A549 (cell line): ENCODE measurements around the gene ZNF564. TPM values are rescaled to one million over a fixed set of nuclear protein-coding genes. Genes with fewer than 3 reads are reported as not detected.

Experiments
- ATAC-seq, 2 experiments: fragments of 200-7000 bp in 1 of 2; fragments of >200 bp in 1 of 2; cut with Nextera tagmentation in 1 of 2; cut with Tn5 transposase in 1 of 2; 3 replicates each; pipeline versions ENCODE4 v1.8.0 to v1.9.1; 2018 to 2020; ENCODE audit warnings: mild to moderate bottlenecking in 1 of 2, moderate library complexity in 1 of 2
- CTCF ChIA-PET: fragments of 300-600 bp; sonication (Branson Sonifier 250); formaldehyde crosslinking; extraction: SDS; loops from one replicate; lab custom pipeline; 2021; ENCODE audit warnings: antibody characterized with exemption, inconsistent platforms; lab: Yijun Ruan, JAX
- POLR2A ChIA-PET: fragments of 350-600 bp; formaldehyde crosslinking; extraction: SDS; loops from one replicate; lab custom pipeline; 2021; ENCODE audit warnings: antibody characterized with exemption, inconsistent platforms; lab: Yijun Ruan, JAX
- DNase-seq, 2 experiments: peaks; one replicate each; pipeline versions ENCODE4 v3.0.0 to v3.0.0-alpha.2; 2011 to 2016; ENCODE audit warnings: low read depth in 1 of 2, low spot score in 1 of 2
- FAIRE-seq: peaks from 2 replicates; lab custom pipeline; 2011; peaks lifted over from hg19 to GRCh38; lab: Jason Lieb, UNC
- H3K27ac ChIP-seq, 2 experiments: fragments of >200 bp; sonication (Bioruptor Twin); formaldehyde crosslinking; 3 replicates each; pipeline ENCODE4 v1.5.1; 2016 to 2017
- H3K4me1 ChIP-seq: fragments of >200 bp; sonication (Bioruptor Twin); formaldehyde crosslinking; 3 replicates; pipeline ENCODE4 v1.6.1; 2016
- H3K4me2 ChIP-seq: fragments of >200 bp; sonication (Bioruptor Twin); formaldehyde crosslinking; 3 replicates; pipeline ENCODE4 v1.6.1; 2016
- H3K4me3 ChIP-seq: fragments of >200 bp; sonication (Bioruptor Twin); formaldehyde crosslinking; 3 replicates; pipeline ENCODE4 v1.5.1; 2016
- H3K9me3 ChIP-seq: fragments of >200 bp; sonication (Bioruptor Twin); formaldehyde crosslinking; 3 replicates; pipeline ENCODE4 v1.6.1; 2016
- CBX2 ChIP-seq: fragments of 200-600 bp; sonication (generic); IDR thresholded peaks from 2 replicates; pipeline ENCODE4 v1.6.1; 2016; ENCODE audit warnings: low read depth, mild to moderate bottlenecking, borderline replicate concordance
- CEBPB ChIP-seq, 2 experiments: fragments of >200 bp in 1 of 2; sonication (Bioruptor Twin) in 1 of 2; formaldehyde crosslinking in 1 of 2; IDR thresholded peaks; 2 replicates each; pipeline ENCODE4 v1.6.1; 2012 to 2016
- CHD4 ChIP-seq: fragments of 200-600 bp; sonication (generic); IDR thresholded peaks from 2 replicates; pipeline ENCODE4 v1.6.1; 2016; ENCODE audit warnings: antibody characterized with exemption, mild to moderate bottlenecking, borderline replicate concordance
- CTCF ChIP-seq: fragments of >200 bp; sonication (Bioruptor Twin); formaldehyde crosslinking; IDR thresholded peaks from 3 replicates; pipeline ENCODE4 v1.5.1; 2016
- E2F6 ChIP-seq: IDR thresholded peaks from 2 replicates; pipeline ENCODE4 v1.6.1; 2012; ENCODE audit warnings: low read depth, borderline replicate concordance
- EHMT2 ChIP-seq: fragments of 200-600 bp; sonication (generic); IDR thresholded peaks from 2 replicates; pipeline ENCODE4 v1.6.1; 2016; ENCODE audit warnings: antibody characterized with exemption, low read depth, mild to moderate bottlenecking, moderate library complexity
- ELK1 ChIP-seq: fragments of 150-350 bp; IDR thresholded peaks from 2 replicates; pipeline ENCODE4 v1.6.1; 2014; ENCODE audit warnings: low read depth, mild to moderate bottlenecking, low read length
- ESRRA ChIP-seq: fragments of 150-350 bp; IDR thresholded peaks from 2 replicates; pipeline ENCODE4 v1.6.1; 2014; ENCODE audit warnings: mild to moderate bottlenecking, low read length, borderline replicate concordance
- FOSB ChIP-seq: fragments of 250-450 bp; sonication (Bioruptor Pico); IDR thresholded peaks from 2 replicates; pipeline ENCODE4 v1.5.0; 2020; ENCODE audit warnings: mild to moderate bottlenecking, moderate library complexity
- HDAC2 ChIP-seq: fragments of 200-600 bp; sonication (generic); IDR thresholded peaks from 2 replicates; pipeline ENCODE4 v1.6.1; 2016
- HES2 ChIP-seq: fragments of >200 bp; sonication (Bioruptor Twin); formaldehyde crosslinking; IDR thresholded peaks from 2 replicates; pipeline ENCODE4 v1.6.1; 2016
- HEYL ChIP-seq: fragments of 250-450 bp; sonication (Bioruptor Pico); IDR thresholded peaks from 2 replicates; pipeline ENCODE4 v1.8.0; 2021; ENCODE audit warnings: mild to moderate bottlenecking, moderate library complexity
- HOXA7 ChIP-seq: fragments of 250-450 bp; sonication (Bioruptor Pico); IDR thresholded peaks from 2 replicates; pipeline ENCODE4 v1.5.0; 2020; ENCODE audit warnings: mild to moderate bottlenecking, moderate library complexity
- HOXB13 ChIP-seq: fragments of 250-450 bp; sonication (Bioruptor Pico); IDR thresholded peaks from 2 replicates; pipeline ENCODE4 v1.5.0; 2020; ENCODE audit warnings: low read depth, mild to moderate bottlenecking, moderate library complexity
- JUN ChIP-seq, 2 experiments: fragments of >200 bp; sonication (Bioruptor Twin); formaldehyde crosslinking; IDR thresholded peaks; 2 replicates in 1 of 2; 3 replicates in 1 of 2; pipeline ENCODE4 v1.6.1; 2016 to 2017
- KDM1A ChIP-seq: fragments of 200-600 bp; sonication (generic); IDR thresholded peaks from 2 replicates; pipeline ENCODE4 v1.6.1; 2016; ENCODE audit warnings: low read depth, mild to moderate bottlenecking
- MAFK ChIP-seq: fragments of 450-650 bp; IDR thresholded peaks from 2 replicates; pipeline ENCODE4 v1.6.1; 2014; ENCODE audit not compliant: partially characterized antibody
- MYC ChIP-seq: IDR thresholded peaks from 2 replicates; pipeline ENCODE4 v1.6.1; 2012; ENCODE audit warnings: mild to moderate bottlenecking, inconsistent platforms, low read length, improper control_type of control experiment, borderline replicate concordance
- NFE2L2 ChIP-seq: fragments of 150-350 bp; conservative IDR thresholded peaks from 2 replicates; pipeline ENCODE4 v1.6.1; 2014; ENCODE audit warnings: low read length
- NPAS2 ChIP-seq: fragments of 250-450 bp; sonication (Bioruptor Pico); IDR thresholded peaks from 2 replicates; pipeline ENCODE4 v1.8.0; 2022; ENCODE audit warnings: mild to moderate bottlenecking, moderate library complexity, borderline replicate concordance
- NR3C1 ChIP-seq: fragments of >200 bp; sonication (Bioruptor Twin); formaldehyde crosslinking; IDR thresholded peaks from 3 replicates; pipeline ENCODE4 v1.6.1; 2017
- RARB ChIP-seq: fragments of 250-450 bp; sonication (Bioruptor Pico); IDR thresholded peaks from 2 replicates; pipeline ENCODE4 v1.8.0; 2021; ENCODE audit warnings: mild to moderate bottlenecking, moderate library complexity
- RCOR1 ChIP-seq: fragments of 150-350 bp; IDR thresholded peaks from 2 replicates; pipeline ENCODE4 v1.6.1; 2014; ENCODE audit warnings: antibody characterized with exemption, low read length, low read depth
- RNF2 ChIP-seq: fragments of 200-600 bp; sonication (generic); IDR thresholded peaks from 2 replicates; pipeline ENCODE4 v1.6.1; 2016; ENCODE audit warnings: low read depth, mild to moderate bottlenecking, antibody characterized with exemption, moderate library complexity, borderline replicate concordance
- SMC3 ChIP-seq: fragments of >200 bp; sonication (Bioruptor Twin); formaldehyde crosslinking; IDR thresholded peaks from 3 replicates; pipeline ENCODE4 v1.6.1; 2018; ENCODE audit warnings: inconsistent platforms
- SREBF2 ChIP-seq: fragments of 450-650 bp; IDR thresholded peaks from 2 replicates; pipeline ENCODE4 v1.6.1; 2014; ENCODE audit warnings: mild to moderate bottlenecking, moderate library complexity
- TFCP2L1 ChIP-seq: fragments of 250-450 bp; sonication (Bioruptor Pico); IDR thresholded peaks from 2 replicates; pipeline ENCODE4 v1.5.0; 2021; ENCODE audit warnings: mild to moderate bottlenecking
- ZFP36 ChIP-seq: fragments of 450-650 bp; IDR thresholded peaks from 2 replicates; pipeline ENCODE4 v1.6.1; 2014; ENCODE audit warnings: borderline replicate concordance; ENCODE audit not compliant: partially characterized antibody
- ZNF302 ChIP-seq: fragments of 250-450 bp; sonication (Bioruptor Pico); IDR thresholded peaks from 2 replicates; pipeline ENCODE4 v1.9.0; 2021; ENCODE audit warnings: inconsistent platforms, mild to moderate bottlenecking, moderate library complexity
- ZSCAN20 ChIP-seq: fragments of 250-450 bp; sonication (Bioruptor Pico); IDR thresholded peaks from 2 replicates; pipeline ENCODE4 v1.8.0; 2022; ENCODE audit warnings: mild to moderate bottlenecking, moderate library complexity
- WGBS: methylation state at CpG from one replicate; pipeline ENCODE4 v1.1.6; 2017; ENCODE audit errors: missing lambda C conversion rate; 5-methylcytosine and 5-hydroxymethylcytosine counted together
- polyA minus RNA-seq: library from RNA; depleted of rRNA, polyadenylated mRNA; stranded (reverse); fragments of >200 nt; gene quantifications from 2 replicates; pipeline ENCODE4 v1.2.3, GENCODE V29; 2011; rRNA and poly(A)+ RNA removed
- polyA plus RNA-seq, 4 experiments: library from polyadenylated mRNA; depleted of rRNA in 3 of 4; stranded (reverse); fragments of >200 nt; fragmentation: RNase III in 1 of 4; extraction: RNeasy Plus Mini Kit Qiagen cat#74134 plus additional on column Dnase treatment in 1 of 4; gene quantifications; 2 replicates in 3 of 4; 3 replicates in 1 of 4; pipeline ENCODE4 v1.2.3, GENCODE V29; 2011 to 2017
- TF ChIP-seq, protein P1 (sequence below): IDR thresholded peaks from 2 replicates; pipeline ENCODE4 v1.6.1; 2012
- TF ChIP-seq, protein P2 (sequence below): fragments of 450-650 bp; IDR thresholded peaks from 2 replicates; pipeline ENCODE4 v1.6.1; 2014; ENCODE audit warnings: antibody characterized with exemption
- TF ChIP-seq, protein P3 (sequence below): fragments of 250-450 bp; sonication (Bioruptor Pico); IDR thresholded peaks from 2 replicates; pipeline ENCODE4 v1.5.0; 2020; ENCODE audit warnings: low read depth, mild to moderate bottlenecking, moderate library complexity
- TF ChIP-seq, protein P4 (sequence below): IDR thresholded peaks from 2 replicates; pipeline ENCODE4 v1.6.1; 2012

The ZNF564 gene
- polyA plus RNA-seq (2011; rRNA removed) (2.5 and 3.0 TPM in 2 replicates), polyA plus RNA-seq (2017; fragmentation: RNase III; extraction: RNeasy Plus Mini Kit Qiagen cat#74134 plus additional on column Dnase treatment) (1.6 to 1.9 TPM (median 1.8 TPM) in 3 replicates), polyA minus RNA-seq (3.1 and 3.5 TPM in 2 replicates)
- 0.36 and 0.56 TPM in 2 replicates for polyA plus RNA-seq (2012; cell fraction: cytosol; rRNA removed)
- 0.65 and 0.75 TPM in 2 replicates for polyA plus RNA-seq (2012; cell fraction: nucleus; rRNA removed)

DNA sequence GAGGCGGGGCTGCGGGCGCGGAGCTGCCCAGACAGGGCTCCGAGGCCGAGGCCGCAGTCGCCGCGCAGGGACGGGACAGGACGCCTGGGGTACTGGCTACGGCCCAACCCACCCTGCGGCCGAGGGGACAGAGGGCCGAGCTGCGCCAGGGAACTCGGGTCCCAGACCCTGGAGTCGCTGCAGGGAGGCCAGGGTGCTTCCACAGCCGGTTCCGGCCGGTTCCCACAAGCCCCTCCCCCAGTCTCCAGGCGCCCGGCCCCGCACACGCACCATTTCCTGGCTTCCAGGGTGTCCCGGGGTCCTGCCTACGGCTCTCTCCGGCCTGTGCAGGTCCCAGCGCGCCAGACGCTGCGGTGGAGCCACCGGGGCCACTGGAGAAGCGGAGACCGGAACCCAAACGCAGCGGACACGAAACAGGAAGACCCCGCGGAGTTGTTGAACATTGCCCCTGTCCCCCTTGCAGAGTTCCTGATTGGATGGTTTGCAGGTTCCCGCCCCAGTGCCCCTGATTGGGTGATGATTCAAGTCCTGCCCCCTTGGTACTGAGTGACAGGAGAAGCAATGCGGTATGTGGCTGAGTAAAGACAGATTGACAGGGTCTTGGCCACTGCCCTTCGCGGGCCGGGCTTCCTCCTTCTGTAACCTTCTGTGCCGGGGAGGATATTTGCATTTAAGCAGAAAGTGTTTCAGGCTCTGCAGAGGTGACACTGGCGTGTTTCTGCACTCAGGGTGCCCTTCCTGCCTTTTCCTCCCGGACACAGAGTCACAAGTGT lies at the start of gene ZNF564:
Gene ZNF564, minus strand, starts transcription at position 423 of the 773 bp plus-strand sequence. Its CDS starts 150 bp downstream, at position 273.
- ChIA-PET CTCF (no interaction called here), POLR2A (interaction anchor here (1.3 kb wide), 1 partner anchor 60 kb away, joined by 9 read pairs; the partner anchor contains the start of genes ZNF490 and ZNF791)
- H3K9me3 ChIP-seq = peaks cover 36% of the 10 kb centered on the region
- no peak for FAIRE-seq
- peak within 1 kb of the TSS; percentile 73 for H3K4me3 ChIP-seq
- H3K4me2 ChIP-seq = peak within 1 kb of the TSS; percentile 79
- DNase-seq = peak; percentile 92 to 98
- H3K27ac ChIP-seq = peak within 1 kb of the TSS; percentile 86 to 95
- ATAC-seq = peak; percentile 99
- 2% methylated on average over 15 of the region's 49 CpGs for WGBS
- H3K4me1 ChIP-seq = peaks cover 2% of the 10 kb centered on the region; the same call in 1 of the 3 replicates
- TF ChIP-seq ELK1 (no peak), EHMT2 (no peak), HDAC2 (no peak), ZNF302 (CRISPR knock-in tag) (no peak), CEBPB (IDR thresholded peaks at IDR 0.05) (no peak), JUN (IDR thresholded peaks at IDR 0.05) (peak in 1 of 2 experiments; percentile 58; a peak in 1 of 5 replicates), CBX2 (no peak), SREBF2 (no peak), MAFK (no peak), RARB (CRISPR knock-in tag) (no peak), HEYL (no peak), KDM1A (no peak), CTCF (no peak), NR3C1 (no peak), RNF2 (no peak), FOSB (no peak), RCOR1 (no peak), ZFP36 (no peak), HOXB13 (no peak), E2F6 (0 out of 2 replicates have a peak, but pooled peaks have one; percentile 45), NPAS2 (CRISPR knock-in tag) (no peak), ZSCAN20 (CRISPR knock-in tag) (no peak), SMC3 (no peak), ESRRA (no peak), HOXA7 (CRISPR knock-in tag) (no peak), MYC (no peak), CHD4 (no peak), HES2 (no peak), TFCP2L1 (no peak), NFE2L2 (no peak)
- TF ChIP-seq, protein P1, sequence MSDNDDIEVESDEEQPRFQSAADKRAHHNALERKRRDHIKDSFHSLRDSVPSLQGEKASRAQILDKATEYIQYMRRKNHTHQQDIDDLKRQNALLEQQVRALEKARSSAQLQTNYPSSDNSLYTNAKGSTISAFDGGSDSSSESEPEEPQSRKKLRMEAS = peak; percentile 7; the same call in 1 of the 2 replicates
- TF ChIP-seq, protein P2, sequence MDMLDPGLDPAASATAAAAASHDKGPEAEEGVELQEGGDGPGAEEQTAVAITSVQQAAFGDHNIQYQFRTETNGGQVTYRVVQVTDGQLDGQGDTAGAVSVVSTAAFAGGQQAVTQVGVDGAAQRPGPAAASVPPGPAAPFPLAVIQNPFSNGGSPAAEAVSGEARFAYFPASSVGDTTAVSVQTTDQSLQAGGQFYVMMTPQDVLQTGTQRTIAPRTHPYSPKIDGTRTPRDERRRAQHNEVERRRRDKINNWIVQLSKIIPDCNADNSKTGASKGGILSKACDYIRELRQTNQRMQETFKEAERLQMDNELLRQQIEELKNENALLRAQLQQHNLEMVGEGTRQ = no peak
- TF ChIP-seq, protein P3, sequence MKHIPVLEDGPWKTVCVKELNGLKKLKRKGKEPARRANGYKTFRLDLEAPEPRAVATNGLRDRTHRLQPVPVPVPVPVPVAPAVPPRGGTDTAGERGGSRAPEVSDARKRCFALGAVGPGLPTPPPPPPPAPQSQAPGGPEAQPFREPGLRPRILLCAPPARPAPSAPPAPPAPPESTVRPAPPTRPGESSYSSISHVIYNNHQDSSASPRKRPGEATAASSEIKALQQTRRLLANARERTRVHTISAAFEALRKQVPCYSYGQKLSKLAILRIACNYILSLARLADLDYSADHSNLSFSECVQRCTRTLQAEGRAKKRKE (CRISPR knock-in tag) = no peak
- TF ChIP-seq, protein P4, sequence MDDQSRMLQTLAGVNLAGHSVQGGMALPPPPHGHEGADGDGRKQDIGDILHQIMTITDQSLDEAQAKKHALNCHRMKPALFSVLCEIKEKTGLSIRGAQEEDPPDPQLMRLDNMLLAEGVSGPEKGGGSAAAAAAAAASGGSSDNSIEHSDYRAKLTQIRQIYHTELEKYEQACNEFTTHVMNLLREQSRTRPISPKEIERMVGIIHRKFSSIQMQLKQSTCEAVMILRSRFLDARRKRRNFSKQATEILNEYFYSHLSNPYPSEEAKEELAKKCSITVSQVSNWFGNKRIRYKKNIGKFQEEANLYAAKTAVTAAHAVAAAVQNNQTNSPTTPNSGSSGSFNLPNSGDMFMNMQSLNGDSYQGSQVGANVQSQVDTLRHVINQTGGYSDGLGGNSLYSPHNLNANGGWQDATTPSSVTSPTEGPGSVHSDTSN = peak; percentile 98
